ENCODE data around the gene STX2.

GRCh38 chr12:130787445-130788410 lies 51.3 kb downstream of the STX2 start:
- TF ChIP-seq CTCF (IDR thresholded peaks at IDR 0.05 in 4 of 5, conservative IDR thresholded peaks at IDR 0.05 in 1 of 5) (no peak), POLR2A (IDR thresholded peaks at IDR 0.05) (no peak)

Measured in gastrocnemius medialis (tissue), 4 donors.